ENCODE measurements around the gene KCNH4.

DNA sequence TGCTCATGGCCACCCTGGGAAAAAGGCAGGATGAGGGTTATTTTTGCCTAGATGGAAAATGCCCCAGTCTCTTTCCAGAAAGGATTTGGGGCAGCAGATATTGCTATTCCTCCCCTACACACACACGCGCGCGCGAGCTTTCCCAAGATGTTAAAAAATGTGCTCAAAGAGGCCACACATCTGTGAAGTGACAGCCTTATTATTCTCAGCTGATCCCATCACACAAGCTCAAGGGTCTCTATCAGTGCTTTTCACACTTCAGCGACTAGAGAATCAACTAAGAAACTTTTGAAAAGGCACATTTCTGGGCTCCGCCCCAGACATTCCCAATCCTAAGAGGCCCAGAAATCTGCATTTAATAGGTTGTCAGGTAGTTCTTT lies 20.4 kb downstream of the KCNH4 start:
- TF ChIP-seq CTCF (IDR thresholded peaks at IDR 0.05): no peak
- TF ChIP-seq POLR2A (IDR thresholded peaks at IDR 0.05): no peak
